Subcutaneous adipose tissue (tissue), 4 donors: Measurements from ENCODE around the gene EHMT1. TPM values are rescaled to one million over a fixed set of nuclear protein-coding genes. Genes with fewer than 3 reads are reported as not detected.

Experiments
- total RNA-seq, 4 donors: library from RNA; depleted of rRNA; stranded (reverse); fragments of >200 nt; gene quantifications; one replicate each; pipeline ENCODE4 v1.1.0, GENCODE V29; 2016
- TF ChIP-seq, protein P1 (sequence below): fragments of 450-650 bp; IDR thresholded peaks from one replicate; pipeline ENCODE4 v1.5.1; 2016; ENCODE audit warnings: low read depth, mild to moderate bottlenecking, control low read depth, antibody characterized with exemption, moderate library complexity

Gene EHMT1
- total RNA-seq, 4 donors from 2014 or later, result 53.2 to 168 (median 65.9) TPM

DNA sequence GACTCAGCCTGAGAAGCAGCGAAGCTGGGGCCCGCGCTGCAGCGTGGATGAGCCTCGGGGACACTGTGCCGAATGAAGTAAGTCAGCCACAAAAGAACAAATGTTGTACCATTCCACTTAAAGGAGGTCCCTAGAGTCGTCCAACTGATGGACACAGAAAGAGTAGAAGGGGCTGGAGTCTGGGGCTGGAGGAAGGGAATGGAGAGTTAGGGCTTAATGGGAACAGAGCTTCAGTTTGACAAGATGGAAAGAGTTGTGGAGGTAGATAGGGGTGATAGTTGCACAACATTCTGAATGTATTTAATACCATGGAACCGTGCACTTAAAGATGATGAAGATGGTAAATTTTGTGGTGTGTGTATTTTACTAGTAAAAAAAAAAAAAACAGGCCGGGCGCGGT lies 119.9 kb downstream of the EHMT1 start:
- TF ChIP-seq, protein P1, sequence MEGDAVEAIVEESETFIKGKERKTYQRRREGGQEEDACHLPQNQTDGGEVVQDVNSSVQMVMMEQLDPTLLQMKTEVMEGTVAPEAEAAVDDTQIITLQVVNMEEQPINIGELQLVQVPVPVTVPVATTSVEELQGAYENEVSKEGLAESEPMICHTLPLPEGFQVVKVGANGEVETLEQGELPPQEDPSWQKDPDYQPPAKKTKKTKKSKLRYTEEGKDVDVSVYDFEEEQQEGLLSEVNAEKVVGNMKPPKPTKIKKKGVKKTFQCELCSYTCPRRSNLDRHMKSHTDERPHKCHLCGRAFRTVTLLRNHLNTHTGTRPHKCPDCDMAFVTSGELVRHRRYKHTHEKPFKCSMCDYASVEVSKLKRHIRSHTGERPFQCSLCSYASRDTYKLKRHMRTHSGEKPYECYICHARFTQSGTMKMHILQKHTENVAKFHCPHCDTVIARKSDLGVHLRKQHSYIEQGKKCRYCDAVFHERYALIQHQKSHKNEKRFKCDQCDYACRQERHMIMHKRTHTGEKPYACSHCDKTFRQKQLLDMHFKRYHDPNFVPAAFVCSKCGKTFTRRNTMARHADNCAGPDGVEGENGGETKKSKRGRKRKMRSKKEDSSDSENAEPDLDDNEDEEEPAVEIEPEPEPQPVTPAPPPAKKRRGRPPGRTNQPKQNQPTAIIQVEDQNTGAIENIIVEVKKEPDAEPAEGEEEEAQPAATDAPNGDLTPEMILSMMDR, result no peak

GRCh38 chr9:137739371-137740309 lies 120.8 kb downstream of the EHMT1 start:
- TF ChIP-seq, protein P1, result no peak

DNA sequence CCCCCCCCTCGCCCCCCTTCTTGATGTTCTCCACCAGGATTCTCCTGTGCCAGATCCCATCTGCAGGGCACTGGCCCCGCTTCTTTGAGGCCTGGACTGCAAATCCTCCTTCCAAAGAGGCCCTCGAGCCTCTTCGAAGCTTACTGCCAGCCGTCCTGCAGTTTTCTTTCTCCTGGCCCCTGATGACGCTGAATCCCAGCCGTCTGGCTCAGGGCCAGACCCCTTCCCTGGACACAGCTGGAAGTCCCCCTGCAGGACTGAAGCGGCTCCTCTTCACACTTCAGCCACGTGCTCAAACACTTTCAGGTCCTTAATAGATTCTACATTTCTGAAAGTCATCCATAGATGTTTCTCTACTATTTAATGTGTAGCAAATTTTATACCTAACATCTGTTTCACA lies 121.5 kb downstream of the EHMT1 start:
- TF ChIP-seq, protein P1, result no peak

- TF ChIP-seq, protein P1, result no peak
These were observed 122.5 kb downstream of the EHMT1 start for GRCh38 chr9:137741330-137741729.

- TF ChIP-seq, protein P1, result no peak
These were observed 123.9 kb downstream of the EHMT1 start for GRCh38 chr9:137742698-137743097.

GRCh38 chr9:137743695-137744094 lies 124.9 kb downstream of the EHMT1 start:
- TF ChIP-seq, protein P1, result no peak

DNA sequence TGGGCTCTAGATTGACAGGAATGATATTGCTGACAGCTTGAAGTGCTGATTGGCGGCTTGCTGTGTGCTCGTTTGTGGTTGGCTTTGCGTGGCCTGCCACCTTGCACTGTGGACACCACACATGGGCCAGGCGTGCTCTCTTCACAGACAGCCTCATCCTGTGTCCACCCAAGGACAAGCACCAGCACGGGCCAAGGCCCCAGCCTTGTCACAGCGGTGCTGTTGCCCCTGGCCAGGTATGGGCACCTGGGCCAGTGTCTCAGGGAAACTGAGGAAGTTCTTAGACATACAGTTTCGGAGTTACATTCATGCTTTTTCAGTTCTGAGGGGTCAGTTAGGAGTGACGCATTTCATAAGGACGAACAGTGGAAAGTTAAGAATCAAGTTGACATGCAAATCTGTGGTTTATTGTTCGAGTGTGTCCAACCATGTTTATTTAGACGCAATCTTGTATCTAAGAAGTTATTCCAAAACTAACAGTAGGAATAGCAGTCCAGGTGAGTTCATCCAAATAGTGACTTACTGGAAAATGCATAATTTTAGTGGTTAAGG lies 125.9 kb downstream of the EHMT1 start:
- TF ChIP-seq, protein P1, result no peak
